Endodermal cell (in vitro differentiated cells): ENCODE results near the gene SEC14L3. TPM values are rescaled to one million over a fixed set of nuclear protein-coding genes. Genes with fewer than 3 reads are reported as not detected.

Experiments used
- DNase-seq: peaks from one replicate; pipeline ENCODE4 v3.0.0-alpha.2; 2017
- H3K27ac ChIP-seq: 2 replicates; pipeline ENCODE4 v1.5.1; 2013; ENCODE audit warnings: mild to moderate bottlenecking, low read depth, low read length, moderate library complexity
- H3K27me3 ChIP-seq: 2 replicates; pipeline ENCODE4 v1.6.1; 2013; ENCODE audit warnings: mild to moderate bottlenecking, low read length, moderate library complexity; ENCODE audit not compliant: insufficient read depth, control insufficient read depth, poor library complexity, severe bottlenecking
- H3K36me3 ChIP-seq: 2 replicates; pipeline ENCODE4 v1.7.0; 2013; ENCODE audit warnings: mild to moderate bottlenecking, low read length, moderate library complexity; ENCODE audit not compliant: control insufficient read depth, insufficient read depth
- H3K4me1 ChIP-seq: one replicate; pipeline ENCODE4 v1.7.0; 2013; ENCODE audit warnings: low read length; ENCODE audit not compliant: control insufficient read depth, insufficient read depth
- H3K4me3 ChIP-seq: 2 replicates; pipeline ENCODE4 v1.5.1; 2013; ENCODE audit warnings: mild to moderate bottlenecking, low read length, moderate library complexity
- H3K9ac ChIP-seq: 2 replicates; pipeline ENCODE4 v1.6.1; 2013; ENCODE audit warnings: mild to moderate bottlenecking, low read length, moderate library complexity; ENCODE audit not compliant: poor library complexity, severe bottlenecking; ENCODE audit errors: extremely low read depth
- H3K9me3 ChIP-seq: 2 replicates; pipeline ENCODE4 v1.6.1; 2013; ENCODE audit warnings: mild to moderate bottlenecking, low read length, moderate library complexity; ENCODE audit not compliant: control insufficient read depth
- H3K27ac Mint-ChIP-seq: 2 replicates; pipeline ENCODE4 v1.8.0; 2020; ENCODE audit warnings: mixed read lengths
- H3K27me3 Mint-ChIP-seq: 2 replicates; pipeline ENCODE4 v1.8.0; 2021; ENCODE audit warnings: mild to moderate bottlenecking, mixed read lengths; ENCODE audit not compliant: insufficient read depth
- H3K36me3 Mint-ChIP-seq: 2 replicates; pipeline ENCODE4 v1.8.0; 2020; ENCODE audit warnings: low read depth, mixed read lengths
- H3K4me1 Mint-ChIP-seq: 2 replicates; pipeline ENCODE4 v1.8.0; 2020; ENCODE audit warnings: mixed read lengths
- H3K4me3 Mint-ChIP-seq: 2 replicates; pipeline ENCODE4 v1.8.0; 2020; ENCODE audit warnings: mild to moderate bottlenecking, moderate library complexity, mixed read lengths
- H3K9me3 Mint-ChIP-seq: 2 replicates; pipeline ENCODE4 v1.8.0; 2020; ENCODE audit warnings: mild to moderate bottlenecking, mixed read lengths
- WGBS, 2 experiments: methylation state at CpG; one replicate each; pipeline versions ENCODE4 v1.1.5 to v1.1.7; 2013; ENCODE audit warnings: missing lambda C conversion rate in 2 of 2, mixed read lengths in 1 of 2; ENCODE audit not compliant: insufficient coverage in 1 of 2, insufficient read length in 1 of 2; 5-methylcytosine and 5-hydroxymethylcytosine counted together
- total RNA-seq, 2 donors: library from RNA; stranded (reverse); fragmentation: NEBNext Ultra II Directional in 1 of 2; extraction: Animal tissue kit (Norgen Biotek cat#: 25700) in 1 of 2; gene quantifications; 2 replicates in 1 of 2; 3 replicates in 1 of 2; pipeline ENCODE4 v1.2.1, GENCODE V29; 2021
- TF ChIP-seq, protein P1 (sequence below): fragments of 200-600 bp; sonication (generic); conservative IDR thresholded peaks from 2 replicates; pipeline ENCODE4 v1.5.0; 2021; ENCODE audit warnings: antibody characterized with exemption, mild to moderate bottlenecking

Gene SEC14L3
- total RNA-seq, 2 donors from 2014 or later: not detected

DNA sequence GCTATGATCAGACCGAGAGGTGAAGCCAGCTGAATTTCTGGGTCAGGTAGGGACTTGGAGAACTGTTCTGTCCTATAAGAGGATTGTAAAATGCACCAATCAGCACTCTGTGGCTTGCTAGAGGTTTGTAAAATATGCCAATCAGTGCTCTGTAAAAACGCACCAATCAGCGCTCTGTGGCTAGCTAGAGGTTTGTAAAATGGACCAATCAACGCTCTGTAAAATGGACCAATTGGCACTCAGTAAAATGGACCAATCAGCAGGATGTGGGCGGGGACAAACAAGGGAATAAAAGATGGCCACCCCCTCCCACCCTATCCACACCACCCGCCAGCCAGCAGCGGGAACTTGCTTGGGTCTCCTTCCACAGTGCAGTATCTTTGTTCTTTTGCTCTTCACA, 40.1 kb upstream of the SEC14L3 start:
- no peak overlapping the region for H3K4me3 Mint-ChIP-seq
- H3K9me3 Mint-ChIP-seq: peaks cover 13% of the 10 kb centered on the region

GRCh38 chr22:30511109-30511508, 39.3 kb upstream of the SEC14L3 start:
- no peak overlapping the region for H3K27ac Mint-ChIP-seq
- TF ChIP-seq, protein P1, sequence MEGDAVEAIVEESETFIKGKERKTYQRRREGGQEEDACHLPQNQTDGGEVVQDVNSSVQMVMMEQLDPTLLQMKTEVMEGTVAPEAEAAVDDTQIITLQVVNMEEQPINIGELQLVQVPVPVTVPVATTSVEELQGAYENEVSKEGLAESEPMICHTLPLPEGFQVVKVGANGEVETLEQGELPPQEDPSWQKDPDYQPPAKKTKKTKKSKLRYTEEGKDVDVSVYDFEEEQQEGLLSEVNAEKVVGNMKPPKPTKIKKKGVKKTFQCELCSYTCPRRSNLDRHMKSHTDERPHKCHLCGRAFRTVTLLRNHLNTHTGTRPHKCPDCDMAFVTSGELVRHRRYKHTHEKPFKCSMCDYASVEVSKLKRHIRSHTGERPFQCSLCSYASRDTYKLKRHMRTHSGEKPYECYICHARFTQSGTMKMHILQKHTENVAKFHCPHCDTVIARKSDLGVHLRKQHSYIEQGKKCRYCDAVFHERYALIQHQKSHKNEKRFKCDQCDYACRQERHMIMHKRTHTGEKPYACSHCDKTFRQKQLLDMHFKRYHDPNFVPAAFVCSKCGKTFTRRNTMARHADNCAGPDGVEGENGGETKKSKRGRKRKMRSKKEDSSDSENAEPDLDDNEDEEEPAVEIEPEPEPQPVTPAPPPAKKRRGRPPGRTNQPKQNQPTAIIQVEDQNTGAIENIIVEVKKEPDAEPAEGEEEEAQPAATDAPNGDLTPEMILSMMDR: no peak
- WGBS, 2 experiments: 91 to 95% methylated on average over 7 to 9 of the region's 9 CpGs

More for the DNA sequence above, 40.1 kb upstream of the SEC14L3 start:
- H3K9ac ChIP-seq: no peak overlapping the region
- Mint-ChIP-seq H3K4me1 (no peaks in the 10 kb centered on the region), H3K36me3 (no peaks in the 10 kb centered on the region), H3K27me3 (peaks cover 3% of the 10 kb centered on the region), H3K27ac (no peak overlapping the region)
- DNase-seq: no peak
- WGBS, 2 experiments: 92 to 96% methylated on average over 7 of the region's 7 CpGs
- TF ChIP-seq, protein P1: no peak
- H3K4me3 ChIP-seq: no peak overlapping the region
- H3K27ac ChIP-seq: no peak overlapping the region
- no peaks in the 10 kb centered on the region for H3K36me3 ChIP-seq
- H3K27me3 ChIP-seq: no peaks in the 10 kb centered on the region
- no peaks in the 10 kb centered on the region for H3K4me1 ChIP-seq
- H3K9me3 ChIP-seq: no peaks in the 10 kb centered on the region

DNA sequence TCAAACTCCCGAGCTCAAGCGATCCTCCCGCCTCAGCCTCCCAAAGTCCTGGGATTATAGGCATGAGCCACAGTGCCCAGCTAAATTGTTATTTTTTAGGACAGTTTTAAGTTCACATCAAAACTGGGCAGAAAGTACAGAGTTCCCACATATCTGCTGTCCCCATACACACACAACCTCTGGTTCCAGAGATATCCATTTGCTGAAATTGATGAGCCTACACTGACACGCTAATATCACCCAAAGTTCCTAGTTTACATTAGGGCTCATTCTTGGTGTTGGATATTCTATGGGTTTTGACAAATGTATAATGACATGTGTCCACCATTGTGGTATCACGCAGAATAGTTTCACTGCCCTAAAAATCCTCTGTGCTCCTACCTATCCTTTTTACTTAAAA, 36.4 kb upstream of the SEC14L3 start:
- no peak for DNase-seq
- Mint-ChIP-seq H3K9me3 (peaks cover 11% of the 10 kb centered on the region), H3K4me1 (no peaks in the 10 kb centered on the region), H3K4me3 (no peak overlapping the region), H3K27ac (no peak overlapping the region), H3K36me3 (no peaks in the 10 kb centered on the region), H3K27me3 (peaks cover 22% of the 10 kb centered on the region)
- Histone ChIP-seq H3K27ac (no peak overlapping the region), H3K4me3 (no peak overlapping the region), H3K4me1 (no peaks in the 10 kb centered on the region), H3K9ac (no peak overlapping the region), H3K9me3 (no peaks in the 10 kb centered on the region), H3K27me3 (no peaks in the 10 kb centered on the region), H3K36me3 (no peaks in the 10 kb centered on the region)
- TF ChIP-seq, protein P1: no peak
- WGBS, 2 experiments: 49 to 78% methylated on average over 3 to 5 of the region's 5 CpGs

More at GRCh38 chr22:30511109-30511508, 39.3 kb upstream of the SEC14L3 start:
- DNase-seq: no peak
- H3K27ac ChIP-seq: no peak overlapping the region
- H3K36me3 Mint-ChIP-seq: no peaks in the 10 kb centered on the region
- H3K4me1 Mint-ChIP-seq: no peaks in the 10 kb centered on the region
- H3K27me3 ChIP-seq: no peaks in the 10 kb centered on the region
- H3K9ac ChIP-seq: no peak overlapping the region
- no peak overlapping the region for H3K4me3 ChIP-seq
- peaks cover 11% of the 10 kb centered on the region for H3K9me3 Mint-ChIP-seq
- H3K9me3 ChIP-seq: no peaks in the 10 kb centered on the region
- no peaks in the 10 kb centered on the region for H3K36me3 ChIP-seq
- no peaks in the 10 kb centered on the region for H3K4me1 ChIP-seq
- H3K4me3 Mint-ChIP-seq: no peak overlapping the region
- peaks cover 9% of the 10 kb centered on the region for H3K27me3 Mint-ChIP-seq
